Measurements from ENCODE around the gene SIGLEC5.

DNA sequence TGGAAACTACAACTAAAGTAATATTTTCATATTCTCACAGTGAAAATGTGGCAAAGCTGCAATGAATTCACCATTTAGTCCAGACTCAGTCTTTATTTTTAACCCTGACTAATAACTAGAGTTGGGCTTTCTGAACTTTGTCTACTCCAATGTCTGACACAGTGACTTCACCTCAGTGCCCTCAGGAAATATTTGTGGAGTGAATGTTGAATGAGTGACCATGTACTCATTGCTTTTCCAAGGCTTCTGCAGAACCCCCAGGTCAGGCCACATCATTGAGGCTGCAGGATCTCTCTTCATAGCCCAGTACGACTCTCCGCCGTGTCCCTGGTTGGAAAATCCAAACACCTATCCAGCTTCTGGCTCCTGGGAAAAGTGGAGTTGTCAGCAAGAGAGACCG is 57.3 kb downstream of the SIGLEC5 start:
- no peak for TF ChIP-seq POLR2AphosphoS5 (IDR thresholded peaks at IDR 0.05; ENCODE audit: borderline replicate concordance, low read depth, low read length)
- TF ChIP-seq EZH2 (IDR thresholded peaks at IDR 0.05), result no peak
- no peak for TF ChIP-seq FOXP2 (optimal IDR thresholded peaks at IDR 0.05; ENCODE audit: control extremely low read depth, extremely low read length, insufficient read depth)

All from SK-N-MC (cell line).